ENCODE results near the gene DLG2.

DNA sequence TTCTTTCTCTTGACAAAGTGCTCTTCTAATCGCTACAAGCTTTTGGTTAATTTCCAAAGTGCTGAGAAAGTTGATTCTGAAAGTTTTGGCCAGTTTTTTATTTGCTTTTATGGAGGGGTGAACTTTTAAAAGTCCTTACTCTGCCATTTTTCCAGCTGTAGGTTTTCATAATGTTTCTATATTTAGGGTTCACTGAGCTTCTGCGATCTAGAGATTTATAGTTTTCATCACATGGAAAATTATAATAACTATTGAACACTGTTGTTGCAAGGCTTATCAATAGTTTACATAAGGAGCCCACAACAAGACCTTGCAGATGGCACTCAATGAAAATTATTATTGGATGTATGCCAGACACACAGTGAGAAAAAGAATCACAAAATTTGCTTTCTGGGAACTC lies 55.1 kb downstream of the DLG2 start:
- TF ChIP-seq POLR2A (IDR thresholded peaks at IDR 0.05; ENCODE audit: low read depth, low read length) (no peak), TAF1 (IDR thresholded peaks at IDR 0.05; ENCODE audit: low read depth, low read length) (no peak), PAX5 (IDR thresholded peaks at IDR 0.05; ENCODE audit: insufficient read depth, low read length, severe bottlenecking) (no peak), POLR2AphosphoS5 (IDR thresholded peaks at IDR 0.05; ENCODE audit: low read depth, low read length) (no peak), POU2F2 (IDR thresholded peaks at IDR 0.05; ENCODE audit: low read depth, low read length) (no peak)

Data from GM12891 (cell line).